ENCODE measurements around the gene TNFSF12.
"Not testable (repeated sequence)": the region's sequence is repeated elsewhere in the genome, so short reads cannot be mapped to it uniquely, and the experiment has no call there.

The TNFSF12 gene

DNA sequence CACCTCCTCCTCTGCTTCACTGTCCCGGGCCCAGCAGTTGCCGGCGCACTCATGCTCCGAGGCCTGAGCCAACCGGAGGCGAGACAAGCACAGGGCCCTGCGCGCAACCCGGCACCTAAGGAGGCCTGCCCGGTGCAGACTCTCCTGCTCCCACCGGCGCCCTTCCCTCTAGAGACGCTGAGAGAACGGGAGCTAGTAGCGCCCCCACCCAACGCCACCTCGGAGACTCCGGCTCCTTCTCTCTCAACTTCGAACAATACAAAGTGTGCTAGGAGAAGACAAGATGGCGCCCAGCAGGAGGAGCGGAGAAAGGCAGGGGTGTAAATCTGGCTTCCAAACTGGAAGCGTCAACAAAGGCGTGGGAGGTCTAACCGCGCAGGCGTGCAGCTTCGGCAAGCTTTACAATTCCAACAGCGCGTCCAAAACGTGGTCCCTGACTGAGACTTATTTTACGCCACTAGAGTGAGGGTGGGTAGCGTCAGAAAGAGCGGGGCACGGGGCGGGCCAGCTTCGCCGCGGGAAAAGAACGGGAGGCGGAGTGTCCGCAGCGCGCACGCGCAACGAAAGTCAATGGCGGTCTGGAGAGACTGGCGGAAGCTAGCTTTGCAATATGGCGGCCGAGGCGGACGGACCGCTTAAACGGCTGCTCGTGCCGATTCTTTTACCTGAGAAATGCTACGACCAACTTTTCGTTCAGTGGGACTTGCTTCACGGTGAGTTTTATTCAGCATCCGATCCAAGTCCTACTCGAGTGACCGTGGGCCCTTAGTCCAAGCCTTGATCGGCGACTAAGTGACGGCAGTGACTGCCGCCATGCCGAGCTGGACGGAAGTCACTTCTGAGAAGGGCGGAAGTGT is 34.6 kb downstream of the TNFSF12 start, which contains the start of gene MPDU1:
Gene MPDU1 (plus strand): TSS at position 600 of the 857 bp plus-strand sequence. CDS start 11 bp downstream, at position 611.
- no peak for FAIRE-seq

DNA sequence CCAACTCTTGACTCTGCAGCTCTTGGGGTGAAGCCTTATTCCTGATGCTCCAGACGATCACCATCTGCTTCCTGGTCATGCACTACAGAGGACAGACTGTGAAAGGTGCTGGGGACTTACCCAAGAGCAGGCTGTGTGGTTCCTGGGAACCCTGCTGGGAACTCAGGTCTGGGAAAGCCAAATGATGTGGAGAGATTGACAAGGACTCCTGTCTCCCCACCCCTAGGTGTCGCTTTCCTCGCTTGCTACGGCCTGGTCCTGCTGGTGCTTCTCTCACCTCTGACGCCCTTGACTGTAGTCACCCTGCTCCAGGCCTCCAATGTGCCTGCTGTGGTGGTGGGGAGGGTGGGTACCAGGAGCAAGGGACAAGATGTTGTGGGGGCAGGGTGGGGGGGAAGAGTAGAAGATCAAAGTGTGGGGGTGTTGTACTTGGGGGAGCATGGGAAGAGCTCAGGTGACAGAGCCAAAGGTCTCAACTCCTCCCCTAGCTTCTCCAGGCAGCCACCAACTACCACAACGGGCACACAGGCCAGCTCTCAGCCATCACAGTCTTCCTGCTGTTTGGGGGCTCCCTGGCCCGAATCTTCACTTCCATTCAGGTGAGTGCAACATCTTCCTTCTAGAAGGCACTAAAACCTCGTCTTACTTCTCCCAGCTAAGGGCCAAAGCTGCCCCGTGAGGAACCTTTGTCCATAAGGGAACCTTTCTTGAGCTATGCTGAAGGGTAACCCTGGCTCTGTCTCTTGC is 38.0 kb downstream of the TNFSF12 start:
- FAIRE-seq (no peak), DNase-seq (ENCODE audit: insufficient read length, low spot score) (no peak)

More for the DNA sequence above, 34.6 kb downstream of the TNFSF12 start, which contains the start of gene MPDU1:
- DNase-seq (ENCODE audit: insufficient read length, low spot score), result peak; percentile 72

DNA sequence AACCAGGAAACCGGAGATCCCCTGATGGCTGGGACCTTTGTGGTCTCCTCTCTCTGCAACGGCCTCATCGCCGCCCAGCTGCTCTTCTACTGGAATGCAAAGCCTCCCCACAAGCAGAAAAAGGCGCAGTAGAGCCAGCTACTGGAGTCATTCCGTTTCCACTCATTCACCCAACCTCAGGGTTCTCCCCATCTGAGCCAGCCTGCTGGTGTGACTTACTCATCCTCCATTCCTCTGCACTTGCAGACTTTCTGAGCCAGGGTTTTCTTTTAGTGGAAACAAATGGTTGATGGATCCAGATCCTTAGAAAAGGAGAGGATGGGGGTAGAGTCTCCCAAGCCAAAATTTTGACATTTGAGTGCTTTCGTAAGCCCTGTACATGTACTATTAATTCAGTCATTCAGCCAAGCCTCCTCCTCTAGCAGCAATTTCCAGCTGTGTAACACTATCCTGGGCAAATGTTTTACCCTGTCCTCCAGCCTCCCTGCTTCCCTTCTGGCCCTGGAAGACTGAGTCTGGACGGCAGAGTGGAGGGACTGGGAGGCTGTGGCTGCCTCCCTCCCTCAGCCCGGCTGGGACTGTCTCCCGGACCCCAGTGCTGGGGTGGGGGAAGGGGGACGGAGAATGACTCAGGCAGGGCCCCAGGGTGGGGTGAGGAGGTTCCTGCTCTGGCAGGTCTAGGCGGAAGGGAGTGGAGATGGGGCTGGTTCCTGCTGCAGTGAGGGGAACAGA is 38.7 kb downstream of the TNFSF12 start:
- DNase-seq (ENCODE audit: insufficient read length, low spot score) (no peak), FAIRE-seq (no peak)

DNA sequence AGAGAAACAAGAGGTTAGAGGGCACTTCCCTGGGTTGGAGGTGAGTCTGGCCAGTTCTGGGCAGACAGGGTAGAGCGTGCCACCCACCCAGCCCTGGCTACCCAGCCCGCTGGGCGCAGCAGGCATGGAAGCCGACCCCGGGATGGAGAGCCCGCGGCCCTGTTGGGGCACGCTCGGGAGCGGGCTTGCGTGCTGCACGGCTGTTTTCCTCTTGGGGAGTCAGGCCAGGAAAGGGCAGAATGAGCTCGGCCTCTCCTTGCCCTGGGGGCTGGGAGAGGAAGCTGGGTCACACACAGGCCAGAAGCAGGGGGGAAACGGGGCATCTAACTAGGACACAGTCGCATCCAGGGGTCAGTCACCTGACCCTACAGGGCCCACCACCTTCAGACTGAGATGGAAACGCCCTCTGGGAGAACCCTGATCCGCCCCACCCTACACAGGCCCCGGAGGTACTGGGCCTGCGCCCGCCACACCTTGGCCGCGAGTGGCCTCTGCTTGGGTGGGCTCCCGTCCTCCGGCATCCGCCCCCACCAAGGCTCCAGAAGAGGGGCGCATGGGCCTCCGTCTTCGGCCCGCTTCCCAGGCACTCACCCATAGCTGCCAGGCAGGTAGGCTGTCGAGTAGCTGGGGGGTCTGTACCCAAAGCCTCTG is 39.8 kb downstream of the TNFSF12 start:
- FAIRE-seq, result no peak
- DNase-seq (ENCODE audit: insufficient read length, low spot score), result no peak

DNA sequence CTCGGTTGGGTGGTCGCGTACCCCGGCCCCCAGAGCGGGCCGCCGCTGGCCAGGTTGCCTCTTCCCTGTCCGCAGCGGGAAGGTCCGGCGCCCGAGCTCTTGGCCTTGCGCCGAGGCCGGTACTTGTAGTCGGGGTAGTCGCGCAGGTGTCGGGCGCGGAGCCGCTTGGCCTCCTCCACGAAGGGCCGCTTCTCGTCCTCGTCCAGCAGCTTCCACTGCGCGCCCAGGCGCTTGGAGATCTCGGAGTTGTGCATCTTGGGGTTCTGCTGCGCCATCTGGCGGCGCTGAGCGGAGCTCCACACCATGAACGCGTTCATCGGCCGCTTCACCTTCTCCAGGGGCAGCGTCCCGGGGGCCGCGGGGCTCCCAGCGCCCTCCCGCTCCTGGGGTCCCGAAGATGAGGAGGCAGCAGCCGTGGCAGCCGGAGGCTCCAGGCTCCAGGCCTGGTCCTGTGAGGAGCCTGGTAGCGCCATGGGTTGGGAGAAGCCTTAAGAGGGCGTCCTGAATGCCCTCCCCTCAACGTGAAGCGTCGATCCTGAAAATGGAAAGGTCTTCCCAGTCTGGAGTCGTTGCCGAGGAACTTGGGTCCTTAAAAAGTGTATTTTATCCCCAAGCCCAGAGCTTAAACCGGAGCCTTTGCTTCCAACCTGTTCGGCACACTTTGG is 40.5 kb downstream of the TNFSF12 start:
- DNase-seq (ENCODE audit: insufficient read length, low spot score) (peak; percentile 88), FAIRE-seq (peak; percentile 63)

DNA sequence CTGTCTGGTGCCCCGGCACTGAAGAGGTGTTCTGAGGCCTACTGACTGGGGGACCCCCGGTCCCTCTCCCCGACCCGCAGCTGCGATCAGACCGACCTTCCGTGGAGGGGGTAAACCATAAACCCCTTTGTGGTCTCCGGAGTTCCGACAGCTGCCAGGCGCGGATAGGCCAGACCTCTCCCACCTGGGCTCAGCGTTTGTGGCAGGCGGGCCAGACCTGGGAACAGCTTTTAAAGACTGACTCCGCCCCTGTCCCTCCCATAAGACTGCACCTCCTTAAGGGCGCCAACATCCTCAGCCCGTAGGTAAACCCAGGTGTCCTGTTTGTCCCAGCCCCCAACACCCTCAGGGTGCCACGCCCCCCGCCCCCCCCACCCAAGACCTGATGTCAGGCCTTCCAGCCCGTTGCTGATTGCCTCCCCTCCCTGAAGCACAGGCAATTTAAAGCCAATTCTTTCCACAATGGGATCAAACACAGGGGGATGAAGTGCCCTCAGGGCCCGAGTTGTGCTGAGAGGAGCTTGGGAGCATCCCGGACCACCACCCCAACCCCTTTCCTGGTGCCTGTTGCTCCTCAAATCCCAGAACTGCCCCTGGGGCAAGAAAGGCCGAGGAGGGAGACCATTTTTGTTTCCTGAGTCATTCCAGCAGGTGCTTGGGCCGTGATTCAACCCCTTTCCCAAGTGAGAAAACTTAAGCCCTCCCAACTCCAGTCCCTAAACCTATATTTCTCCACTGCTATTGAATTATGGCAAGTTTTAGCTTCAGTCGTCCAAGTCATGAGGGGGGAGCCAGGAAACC is 41.2 kb downstream of the TNFSF12 start, which contains the start of gene SOX15:
Gene SOX15 (minus strand): TSS at position 204 of the 801 bp plus-strand sequence. CDS start 418 bp downstream, outside the sequence.
- FAIRE-seq, result no peak

DNA sequence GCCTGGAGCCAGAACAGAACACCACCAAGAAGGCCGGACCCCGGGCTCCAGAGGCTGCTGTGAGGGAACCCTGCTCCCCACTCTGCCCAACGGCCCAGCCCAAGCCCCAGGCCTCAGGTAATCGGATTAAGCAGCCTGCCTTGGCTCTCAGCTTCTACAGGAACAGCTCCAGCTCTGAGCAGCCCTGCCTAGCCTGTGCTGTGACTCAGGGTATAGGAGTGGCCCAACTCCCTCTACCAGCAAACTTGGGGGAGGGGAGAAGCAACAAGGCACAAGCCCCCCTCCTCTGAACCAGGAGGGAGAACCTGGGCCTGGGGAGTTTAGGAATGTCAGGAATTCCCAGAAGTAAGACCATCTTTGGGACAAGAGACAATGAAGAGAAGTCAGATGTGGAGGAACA is 41.9 kb downstream of the TNFSF12 start:
- FAIRE-seq, result no peak
- no peak for DNase-seq (ENCODE audit: insufficient read length, low spot score)

More for the DNA sequence above, 41.2 kb downstream of the TNFSF12 start, which contains the start of gene SOX15:
- DNase-seq (ENCODE audit: insufficient read length, low spot score), result no peak

DNA sequence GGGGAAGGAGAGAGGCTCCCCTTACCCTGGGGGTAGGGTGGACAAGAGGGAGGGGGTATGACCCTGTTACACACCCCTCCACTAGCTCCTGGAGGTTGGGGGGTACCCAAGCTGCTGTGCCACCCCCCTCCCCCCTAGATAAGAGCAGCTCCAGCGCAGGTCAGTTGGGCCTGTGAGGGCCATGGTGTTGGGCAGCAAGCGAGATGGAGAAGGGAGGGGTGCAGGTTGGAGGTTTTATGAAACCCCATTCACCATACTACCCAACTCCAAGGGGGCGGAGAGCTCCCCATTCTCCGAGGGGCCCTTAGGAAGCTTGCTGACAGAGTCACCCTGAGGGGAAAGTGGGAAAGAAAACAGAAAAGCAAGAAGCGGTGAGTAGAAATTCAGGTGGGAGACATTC is 42.7 kb downstream of the TNFSF12 start:
- DNase-seq (ENCODE audit: insufficient read length, low spot score) (no peak), FAIRE-seq (no peak)

DNA sequence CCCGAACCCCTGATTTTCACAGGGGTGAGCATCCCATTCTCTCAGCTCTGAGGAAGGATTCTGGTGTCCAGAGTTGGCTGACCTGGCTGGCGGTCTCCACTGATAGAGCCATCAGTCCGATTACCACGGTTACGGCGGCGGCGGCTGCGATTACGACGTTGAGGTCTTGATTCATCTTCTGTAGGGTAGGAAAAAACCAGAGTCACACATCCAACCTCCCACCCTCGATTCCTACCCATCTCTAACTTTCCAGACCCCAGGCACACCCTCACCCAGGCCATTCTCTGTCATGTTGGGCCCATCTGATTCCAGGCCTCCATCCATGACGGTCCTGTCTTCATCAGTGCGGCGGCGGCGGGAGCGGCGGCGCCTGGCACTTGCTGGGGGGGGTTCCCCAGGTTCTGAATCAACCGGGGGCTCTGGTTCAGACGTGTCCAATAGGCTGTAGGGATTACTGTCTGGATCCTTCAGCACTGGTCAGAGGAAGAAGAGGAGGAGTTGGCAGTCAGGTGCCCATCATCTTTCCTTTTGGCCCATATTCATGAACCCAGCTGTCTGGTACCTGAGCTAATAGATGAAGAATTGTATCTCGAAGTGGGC is 43.7 kb downstream of the TNFSF12 start:
- no peak for DNase-seq (ENCODE audit: insufficient read length, low spot score)
- FAIRE-seq, result no peak

DNA sequence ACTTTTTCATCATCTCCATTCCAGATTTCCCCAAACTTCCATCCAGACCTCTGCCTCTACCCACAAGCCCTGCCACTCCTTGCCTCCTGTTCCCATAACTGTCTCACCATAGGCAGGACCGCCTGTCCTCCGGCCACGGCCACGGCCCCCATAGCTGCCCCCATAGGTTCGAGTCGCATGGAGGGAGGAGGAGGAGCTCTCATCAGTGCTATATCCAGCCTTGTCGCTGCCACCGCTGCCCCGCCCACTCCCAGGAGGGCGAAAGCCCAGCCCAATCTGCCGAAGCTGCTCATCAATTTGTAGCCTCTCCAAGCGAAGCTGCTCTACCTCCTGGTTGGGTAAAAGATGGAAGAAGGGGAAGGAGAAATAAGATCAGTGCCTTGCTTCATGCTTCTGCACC is 44.4 kb downstream of the TNFSF12 start:
- DNase-seq (ENCODE audit: insufficient read length, low spot score), result no peak
- no peak for FAIRE-seq

DNA sequence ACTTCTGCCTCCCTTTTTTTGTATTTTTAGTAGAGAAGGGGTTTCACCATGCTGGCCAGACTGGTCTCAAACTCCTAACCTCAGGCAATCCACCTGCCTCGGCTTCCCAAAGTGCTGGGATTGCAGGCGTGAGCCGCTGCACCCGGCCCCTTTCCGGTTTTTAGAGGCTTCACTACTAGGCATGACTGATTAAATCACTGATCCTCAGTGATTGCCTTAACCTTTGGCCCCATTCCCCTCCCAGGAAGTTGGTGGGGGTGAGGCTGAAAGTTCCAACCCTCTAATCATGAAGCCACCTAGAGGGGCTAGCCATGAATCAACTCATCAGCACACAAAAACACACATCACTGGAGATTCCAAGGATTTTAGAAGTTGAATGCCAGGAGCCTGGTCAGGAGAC is 48.7 kb downstream of the TNFSF12 start:
- not testable (repeated sequence) for DNase-seq (ENCODE audit: insufficient read length, low spot score); FAIRE-seq

DNA sequence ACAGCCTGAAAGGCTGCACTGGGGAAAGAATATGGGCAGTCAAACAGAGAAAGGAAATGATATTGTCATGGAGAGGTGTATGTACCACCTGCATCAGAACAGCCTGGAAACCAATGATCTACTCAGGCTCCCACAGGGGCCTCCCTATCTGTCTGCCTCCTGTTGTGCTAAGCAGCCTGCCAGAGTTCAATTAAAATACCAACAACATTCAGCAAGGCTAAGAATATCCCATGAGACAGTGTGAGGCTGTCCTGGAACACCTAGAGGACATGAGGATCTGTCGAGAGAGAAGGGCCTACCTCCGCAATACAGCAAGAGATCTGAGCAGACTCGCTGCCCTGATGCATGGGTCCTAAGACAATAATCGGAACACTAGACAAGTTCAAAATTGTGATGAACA is 57.4 kb downstream of the TNFSF12 start:
- DNase-seq (ENCODE audit: insufficient read length, low spot score), result no peak
- no peak for FAIRE-seq

Data from GM19239 (cell line).